ENCODE results near the gene BABAM2.

DNA sequence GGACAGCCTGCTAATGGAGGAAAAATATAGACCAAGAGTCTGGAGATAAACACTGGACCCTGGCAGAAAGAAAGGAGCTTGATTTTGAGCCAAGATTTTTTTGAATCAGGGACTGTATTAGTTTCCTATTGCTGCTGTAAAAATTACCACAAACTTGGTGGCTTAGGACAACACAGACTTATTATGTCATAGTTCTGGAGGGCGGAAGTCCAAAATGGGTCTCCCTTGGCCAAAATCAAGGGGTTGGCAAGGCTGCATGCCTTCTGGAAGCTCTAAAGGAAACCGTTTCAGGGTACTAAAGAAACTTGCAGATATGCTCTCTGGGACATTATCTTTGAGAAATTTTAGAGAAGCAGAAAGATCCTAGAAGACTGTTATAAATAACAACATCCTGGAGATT lies 140.1 kb downstream of the BABAM2 start:
- TF ChIP-seq, protein P1, sequence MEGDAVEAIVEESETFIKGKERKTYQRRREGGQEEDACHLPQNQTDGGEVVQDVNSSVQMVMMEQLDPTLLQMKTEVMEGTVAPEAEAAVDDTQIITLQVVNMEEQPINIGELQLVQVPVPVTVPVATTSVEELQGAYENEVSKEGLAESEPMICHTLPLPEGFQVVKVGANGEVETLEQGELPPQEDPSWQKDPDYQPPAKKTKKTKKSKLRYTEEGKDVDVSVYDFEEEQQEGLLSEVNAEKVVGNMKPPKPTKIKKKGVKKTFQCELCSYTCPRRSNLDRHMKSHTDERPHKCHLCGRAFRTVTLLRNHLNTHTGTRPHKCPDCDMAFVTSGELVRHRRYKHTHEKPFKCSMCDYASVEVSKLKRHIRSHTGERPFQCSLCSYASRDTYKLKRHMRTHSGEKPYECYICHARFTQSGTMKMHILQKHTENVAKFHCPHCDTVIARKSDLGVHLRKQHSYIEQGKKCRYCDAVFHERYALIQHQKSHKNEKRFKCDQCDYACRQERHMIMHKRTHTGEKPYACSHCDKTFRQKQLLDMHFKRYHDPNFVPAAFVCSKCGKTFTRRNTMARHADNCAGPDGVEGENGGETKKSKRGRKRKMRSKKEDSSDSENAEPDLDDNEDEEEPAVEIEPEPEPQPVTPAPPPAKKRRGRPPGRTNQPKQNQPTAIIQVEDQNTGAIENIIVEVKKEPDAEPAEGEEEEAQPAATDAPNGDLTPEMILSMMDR (IDR thresholded peaks at IDR 0.05 in 4 of 5, conservative IDR thresholded peaks at IDR 0.05 in 1 of 5) = no peak
- TF ChIP-seq POLR2A (IDR thresholded peaks at IDR 0.05) = no peak

Measured in gastrocnemius medialis (tissue), 4 donors.